ENCODE results near the gene FOSL1.
A peak's percentile ranks its signal among the peaks of the same experiment; 100 is the strongest.
"Not testable (repeated sequence)": the region's sequence is repeated elsewhere in the genome, so short reads cannot be mapped to it uniquely, and the experiment has no call there.

Gene FOSL1

GRCh38 chr11:65851083-65851579 lies 49.1 kb downstream of the FOSL1 start:
- H3K27ac ChIP-seq, result no peak overlapping the region

GRCh38 chr11:65850217-65851082 lies 49.7 kb downstream of the FOSL1 start:
- no peak overlapping the region for H3K27ac ChIP-seq
- TF ChIP-seq ZFX (IDR thresholded peaks at IDR 0.05), result no peak
- no peak for TF ChIP-seq CTCF (conservative IDR thresholded peaks at IDR 0.05)

More at GRCh38 chr11:65851083-65851579, 49.1 kb downstream of the FOSL1 start:
- TF ChIP-seq CTCF (conservative IDR thresholded peaks at IDR 0.05) (peak; percentile 61), ZFX (IDR thresholded peaks at IDR 0.05) (no peak)

- TF ChIP-seq ZFX (IDR thresholded peaks at IDR 0.05) (no peak), CTCF (conservative IDR thresholded peaks at IDR 0.05) (no peak)
- H3K27ac ChIP-seq, result no peak overlapping the region
These were observed 50.4 kb downstream of the FOSL1 start for GRCh38 chr11:65849771-65850216.

- no peak for TF ChIP-seq ZFX (IDR thresholded peaks at IDR 0.05)
- TF ChIP-seq CTCF (conservative IDR thresholded peaks at IDR 0.05), result no peak
- H3K27ac ChIP-seq, result no peak overlapping the region
These were observed 50.8 kb downstream of the FOSL1 start for GRCh38 chr11:65849366-65849765.

- H3K27ac ChIP-seq, result not testable (repeated sequence)
These were observed 51.5 kb downstream of the FOSL1 start for GRCh38 chr11:65848693-65849092.

- TF ChIP-seq ZFX (IDR thresholded peaks at IDR 0.05), result no peak
- no peak for TF ChIP-seq CTCF (conservative IDR thresholded peaks at IDR 0.05)
- H3K27ac ChIP-seq, result no peak overlapping the region
These were observed 52.4 kb downstream of the FOSL1 start for GRCh38 chr11:65847746-65848145.

- TF ChIP-seq CTCF (conservative IDR thresholded peaks at IDR 0.05) (no peak), ZFX (IDR thresholded peaks at IDR 0.05) (no peak)
These were observed 55.8 kb downstream of the FOSL1 start for GRCh38 chr11:65844231-65844872.

More at GRCh38 chr11:65844231-65844872, 55.8 kb downstream of the FOSL1 start:
- no peak overlapping the region for H3K27ac ChIP-seq

Measured in C4-2B (cell line).